RWPE2 (cell line): ENCODE results near the gene USP16.

Source experiments
- ATAC-seq: fragments of 200-7000 bp; cut with Tn5 transposase; 3 replicates; pipeline ENCODE4 v1.9.1; 2021; ENCODE audit warnings: low read depth
- DNase-seq: peaks from one replicate; pipeline ENCODE4 v3.0.0-alpha.2; 2020; ENCODE audit warnings: low spot score
- H3K27ac ChIP-seq: fragments of 450-650 bp; 2 replicates; pipeline ENCODE4 v1.5.1; 2017; ENCODE audit warnings: mild to moderate bottlenecking; ENCODE audit not compliant: poor library complexity, severe bottlenecking
- H3K27me3 ChIP-seq: fragments of 250-450 bp; sonication (Bioruptor Pico); 2 replicates; pipeline ENCODE4 v1.5.1; 2021; ENCODE audit warnings: mild to moderate bottlenecking, moderate library complexity; ENCODE audit not compliant: insufficient read depth, poor library complexity, severe bottlenecking
- H3K36me3 ChIP-seq: fragments of 250-450 bp; sonication (Bioruptor Pico); 2 replicates; pipeline ENCODE4 v1.5.1; 2020; ENCODE audit warnings: low read depth, mild to moderate bottlenecking, moderate library complexity
- H3K4me1 ChIP-seq: fragments of 250-450 bp; sonication (Bioruptor Pico); 2 replicates; pipeline ENCODE4 v1.5.1; 2021; ENCODE audit warnings: mild to moderate bottlenecking, moderate library complexity; ENCODE audit not compliant: insufficient read depth, poor library complexity, severe bottlenecking
- H3K4me3 ChIP-seq: fragments of 250-450 bp; sonication (Bioruptor Pico); 2 replicates; pipeline ENCODE4 v1.5.1; 2021; ENCODE audit warnings: mild to moderate bottlenecking, moderate library complexity; ENCODE audit not compliant: severe bottlenecking
- H3K9me3 ChIP-seq: fragments of 250-450 bp; sonication (Bioruptor Pico); 2 replicates; pipeline ENCODE4 v1.5.1; 2021; ENCODE audit warnings: mild to moderate bottlenecking, moderate library complexity; ENCODE audit not compliant: severe bottlenecking
- TF ChIP-seq, protein P1 (sequence below): fragments of 450-650 bp; IDR thresholded peaks from one replicate; pipeline ENCODE4 v1.5.1; 2017; ENCODE audit warnings: mild to moderate bottlenecking, moderate library complexity; ENCODE audit not compliant: poor library complexity, severe bottlenecking

The USP16 gene

DNA sequence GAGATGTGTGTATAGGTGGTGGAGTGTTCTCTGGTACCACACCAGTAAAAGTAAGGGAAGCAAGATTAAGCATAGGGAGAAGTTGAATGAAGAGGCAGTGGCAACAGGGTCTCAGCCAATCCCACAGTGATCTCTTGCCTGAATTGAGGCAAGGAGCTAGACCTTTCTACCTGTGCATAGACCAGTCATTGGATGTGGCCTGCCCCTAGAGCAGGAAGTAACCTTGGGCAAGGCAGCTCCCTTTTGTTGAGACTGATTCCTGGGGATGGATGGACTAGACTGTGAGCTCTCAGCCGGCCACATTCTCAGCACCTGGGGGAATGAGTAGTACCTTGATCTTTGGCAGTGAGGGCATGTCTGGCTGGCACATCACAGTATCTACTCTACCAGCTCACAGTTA, 6.4 kb downstream of the USP16 start:
- Histone ChIP-seq H3K27ac (no peak overlapping the region), H3K9me3 (no peaks in the 10 kb centered on the region), H3K27me3 (no peaks in the 10 kb centered on the region), H3K4me1 (peaks cover 7% of the 10 kb centered on the region), H3K4me3 (no peak overlapping the region), H3K36me3 (peaks cover 64% of the 10 kb centered on the region)
- no peak for DNase-seq
- no peak for ATAC-seq
- TF ChIP-seq, protein P1, sequence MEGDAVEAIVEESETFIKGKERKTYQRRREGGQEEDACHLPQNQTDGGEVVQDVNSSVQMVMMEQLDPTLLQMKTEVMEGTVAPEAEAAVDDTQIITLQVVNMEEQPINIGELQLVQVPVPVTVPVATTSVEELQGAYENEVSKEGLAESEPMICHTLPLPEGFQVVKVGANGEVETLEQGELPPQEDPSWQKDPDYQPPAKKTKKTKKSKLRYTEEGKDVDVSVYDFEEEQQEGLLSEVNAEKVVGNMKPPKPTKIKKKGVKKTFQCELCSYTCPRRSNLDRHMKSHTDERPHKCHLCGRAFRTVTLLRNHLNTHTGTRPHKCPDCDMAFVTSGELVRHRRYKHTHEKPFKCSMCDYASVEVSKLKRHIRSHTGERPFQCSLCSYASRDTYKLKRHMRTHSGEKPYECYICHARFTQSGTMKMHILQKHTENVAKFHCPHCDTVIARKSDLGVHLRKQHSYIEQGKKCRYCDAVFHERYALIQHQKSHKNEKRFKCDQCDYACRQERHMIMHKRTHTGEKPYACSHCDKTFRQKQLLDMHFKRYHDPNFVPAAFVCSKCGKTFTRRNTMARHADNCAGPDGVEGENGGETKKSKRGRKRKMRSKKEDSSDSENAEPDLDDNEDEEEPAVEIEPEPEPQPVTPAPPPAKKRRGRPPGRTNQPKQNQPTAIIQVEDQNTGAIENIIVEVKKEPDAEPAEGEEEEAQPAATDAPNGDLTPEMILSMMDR: no peak

DNA sequence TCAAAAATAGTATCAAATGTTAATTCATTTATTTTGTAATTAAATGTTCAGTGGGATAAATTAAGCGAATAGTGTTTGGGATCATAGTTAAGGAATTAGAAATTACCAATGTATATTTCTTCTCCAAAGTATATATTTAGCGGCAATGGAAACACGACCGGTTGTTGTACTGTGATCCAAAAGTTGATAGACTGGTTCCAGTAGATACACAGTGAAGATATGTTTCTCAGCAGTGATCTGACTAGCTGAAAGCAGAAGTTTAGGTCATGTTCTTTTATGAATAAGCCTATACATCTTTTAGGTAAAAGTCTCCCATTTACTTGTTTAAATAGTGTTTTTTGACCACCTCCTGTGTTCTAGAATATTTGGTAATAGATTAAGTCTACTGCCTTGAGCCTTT, 8.8 kb downstream of the USP16 start:
- TF ChIP-seq, protein P1: no peak
- no peaks in the 10 kb centered on the region for H3K4me1 ChIP-seq
- H3K27me3 ChIP-seq: no peaks in the 10 kb centered on the region
- no peak overlapping the region for H3K4me3 ChIP-seq
- no peaks in the 10 kb centered on the region for H3K9me3 ChIP-seq
- peaks cover 85% of the 10 kb centered on the region for H3K36me3 ChIP-seq
- no peak for DNase-seq
- no peak overlapping the region for H3K27ac ChIP-seq
- no peak for ATAC-seq

DNA sequence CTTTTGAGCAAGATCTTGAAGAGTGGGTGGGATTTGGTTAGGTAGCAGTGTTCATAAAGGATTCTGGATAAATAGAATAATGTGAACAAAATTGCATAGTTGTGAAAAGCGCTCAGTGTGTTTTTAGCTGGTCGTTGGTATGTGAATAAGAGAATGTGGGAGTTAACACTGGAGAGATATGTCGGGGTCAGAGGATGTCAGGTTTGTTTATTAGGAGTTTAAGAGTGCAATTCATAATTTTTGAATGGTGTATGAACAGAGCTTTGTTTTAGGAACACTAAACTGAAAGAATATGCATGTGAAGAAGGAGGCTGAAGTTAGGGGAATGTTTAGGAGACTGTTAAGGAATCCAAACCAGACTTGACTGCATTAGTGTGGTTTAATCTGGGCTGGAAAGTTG, 9.4 kb downstream of the USP16 start:
- H3K27ac ChIP-seq: no peak overlapping the region
- TF ChIP-seq, protein P1: no peak
- no peaks in the 10 kb centered on the region for H3K27me3 ChIP-seq
- H3K9me3 ChIP-seq: no peaks in the 10 kb centered on the region
- DNase-seq (no peak), ATAC-seq (no peak)
- H3K4me1 ChIP-seq: no peaks in the 10 kb centered on the region
- peaks cover 85% of the 10 kb centered on the region for H3K36me3 ChIP-seq
- no peak overlapping the region for H3K4me3 ChIP-seq

DNA sequence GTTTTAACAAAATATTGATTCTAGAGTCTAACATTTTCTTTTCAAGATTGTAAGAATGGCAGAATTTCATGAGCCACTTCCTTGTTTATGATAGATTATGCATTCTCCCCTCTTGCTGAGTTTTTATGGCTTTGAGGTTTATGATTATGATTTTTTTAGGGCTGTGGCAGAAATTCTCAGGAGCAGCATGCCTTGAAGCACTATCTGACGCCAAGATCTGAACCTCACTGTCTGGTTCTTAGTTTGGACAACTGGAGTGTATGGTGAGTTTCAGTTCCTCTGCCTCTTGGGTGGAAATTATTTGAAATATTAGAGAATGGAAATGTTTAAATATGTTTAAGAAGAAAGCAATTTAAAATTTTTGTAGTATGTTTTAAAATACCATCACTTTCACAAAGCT, 10.2 kb downstream of the USP16 start:
- no peaks in the 10 kb centered on the region for H3K27me3 ChIP-seq
- H3K4me1 ChIP-seq: no peaks in the 10 kb centered on the region
- DNase-seq (no peak), ATAC-seq (no peak)
- peaks cover 88% of the 10 kb centered on the region for H3K36me3 ChIP-seq
- TF ChIP-seq, protein P1: no peak
- no peak overlapping the region for H3K4me3 ChIP-seq
- H3K27ac ChIP-seq: no peak overlapping the region
- H3K9me3 ChIP-seq: no peaks in the 10 kb centered on the region

DNA sequence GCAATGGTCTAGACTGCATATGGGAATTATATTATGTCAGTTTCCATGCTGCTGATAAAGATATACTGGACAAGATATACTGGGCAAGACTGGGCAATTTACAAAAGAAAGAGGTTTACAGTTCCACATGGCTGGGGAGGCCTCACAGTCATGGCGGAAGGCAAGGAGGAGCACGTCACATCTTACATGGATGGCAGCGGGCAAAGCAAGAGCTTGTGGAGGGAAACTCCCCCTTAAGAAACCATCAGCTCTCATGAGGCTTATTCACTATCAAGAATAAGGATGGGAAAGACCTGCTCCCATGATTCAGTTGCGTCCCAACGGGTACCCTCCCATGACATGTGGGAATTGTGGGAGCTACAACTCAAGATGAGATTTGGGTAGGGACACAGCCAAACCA, 27.8 kb downstream of the USP16 start:
- H3K27ac ChIP-seq: no peak overlapping the region
- peaks cover 82% of the 10 kb centered on the region for H3K36me3 ChIP-seq
- H3K27me3 ChIP-seq: no peaks in the 10 kb centered on the region
- H3K4me1 ChIP-seq: no peaks in the 10 kb centered on the region
- DNase-seq (no peak), ATAC-seq (no peak)
- H3K4me3 ChIP-seq: no peak overlapping the region
- TF ChIP-seq, protein P1: no peak
- no peaks in the 10 kb centered on the region for H3K9me3 ChIP-seq
